ENCODE results near the gene PM20D2.

Gene PM20D2

DNA sequence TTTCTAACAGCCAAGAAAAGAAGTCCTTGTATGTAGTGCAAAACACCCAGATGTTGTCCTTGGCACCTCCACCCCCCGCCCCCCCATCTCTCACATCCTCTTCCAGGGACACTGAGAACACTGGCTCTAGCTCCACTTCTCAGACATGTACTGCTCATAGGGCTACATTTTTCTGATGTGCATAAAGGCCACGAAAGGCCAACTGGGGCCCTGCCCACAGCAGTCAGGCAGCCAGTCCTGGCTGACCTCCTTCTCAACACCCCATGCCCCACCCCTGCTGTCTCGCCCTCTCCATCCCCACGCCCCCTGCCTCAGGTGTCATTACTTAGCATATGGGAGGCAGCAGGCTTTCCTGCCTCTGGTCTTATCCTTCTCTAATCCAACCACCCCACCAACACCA lies 60.0 kb downstream of the PM20D2 start:
- DNase-seq, result no peak

DNA sequence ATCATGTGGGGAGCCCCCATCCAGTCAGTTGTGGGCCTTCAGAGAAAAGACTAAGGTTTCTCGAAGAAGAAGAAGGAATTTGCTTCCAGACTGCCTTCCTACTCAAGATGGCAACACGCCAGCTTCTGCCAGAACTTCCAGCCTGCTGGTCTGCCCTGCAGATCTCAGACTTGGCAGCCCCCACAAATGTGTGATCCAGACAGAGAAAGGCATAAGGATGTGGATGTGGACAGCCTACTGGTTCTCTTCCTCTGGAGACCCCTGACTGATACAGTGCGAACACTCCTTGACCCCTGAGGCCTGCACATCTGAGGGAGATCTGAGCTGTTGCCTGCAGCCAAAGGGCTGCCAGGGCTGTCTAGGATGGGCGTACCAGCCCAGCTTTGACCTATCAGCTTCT lies 62.7 kb downstream of the PM20D2 start:
- DNase-seq, result no peak

DNA sequence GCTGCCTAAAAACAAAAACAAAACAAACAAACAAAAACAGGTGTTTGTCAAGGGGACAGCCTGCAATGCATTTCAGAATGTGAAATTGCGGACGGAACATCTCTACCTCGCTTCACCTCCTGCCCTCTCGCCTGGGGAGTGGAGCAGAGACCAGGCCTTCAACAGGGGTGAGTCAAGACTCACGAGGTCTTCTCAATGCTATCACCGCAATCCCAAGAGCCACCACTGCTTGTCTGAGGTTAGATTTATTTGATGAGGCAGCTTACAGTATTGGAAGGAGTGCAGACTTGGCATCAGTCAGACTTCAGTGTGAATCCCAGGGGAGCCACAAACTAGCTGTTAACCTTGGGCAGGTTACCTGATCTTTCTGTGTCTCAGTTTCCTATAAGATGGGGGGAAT lies 63.6 kb downstream of the PM20D2 start:
- no peak for DNase-seq

DNA sequence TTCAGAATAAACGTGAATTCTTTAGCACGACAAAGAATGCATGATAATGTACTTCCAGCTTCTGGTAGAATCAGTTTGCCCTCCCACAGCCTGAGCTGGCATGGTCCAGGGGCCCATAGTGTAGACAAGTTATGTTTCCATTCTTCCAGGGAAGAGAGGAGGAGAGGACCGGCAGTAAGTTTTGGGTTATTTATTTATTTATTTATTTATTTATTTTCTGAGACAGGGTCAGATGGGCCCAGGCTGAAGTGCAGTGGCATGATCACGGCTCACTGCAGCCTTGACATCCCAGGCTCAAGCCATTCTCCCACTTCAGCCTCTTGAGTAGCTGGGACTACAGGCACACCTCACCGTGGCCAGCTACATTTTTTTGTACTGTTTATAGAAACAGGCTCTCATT lies 66.6 kb downstream of the PM20D2 start:
- DNase-seq, result no peak

DNA sequence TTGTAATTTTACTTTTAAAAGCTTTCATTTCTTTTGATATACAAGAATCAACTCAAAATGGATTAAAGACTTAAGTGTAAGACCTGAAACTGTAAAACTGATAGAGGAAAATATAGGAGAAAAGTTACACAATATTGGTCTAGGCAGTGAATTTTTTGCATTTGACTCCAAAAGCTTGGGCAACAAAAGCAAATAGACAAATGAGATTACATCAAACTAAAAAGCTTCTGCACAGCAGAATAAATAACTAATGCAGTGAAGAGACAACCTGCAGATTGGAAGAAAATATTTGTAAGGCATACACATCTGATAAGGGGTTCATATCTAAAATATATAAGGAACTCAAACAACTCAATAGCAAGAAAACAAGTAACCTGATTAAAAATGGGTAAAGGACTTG lies 68.3 kb downstream of the PM20D2 start:
- no peak for DNase-seq
